PC-3 (cell line): Measurements from ENCODE around the gene KRT81.

Source experiments
- CTCF ChIP-seq: fragments of 300-600 bp; sonication (generic); conservative IDR thresholded peaks from 2 replicates; pipeline ENCODE4 v1.5.1; 2017; ENCODE audit warnings: antibody characterized with exemption, low read depth, mild to moderate bottlenecking, low read length
- EZH2 ChIP-seq: fragments of 300-600 bp; sonication (generic); IDR thresholded peaks from one replicate; pipeline ENCODE4 v1.6.1; 2017; ENCODE audit warnings: antibody characterized with exemption, mild to moderate bottlenecking, low read length; ENCODE audit not compliant: unreplicated experiment
- EZH2phosphoT487 ChIP-seq: fragments of 300-600 bp; sonication (generic); IDR thresholded peaks from 2 replicates; pipeline ENCODE4 v1.6.1; 2018; ENCODE audit warnings: mild to moderate bottlenecking, antibody characterized with exemption, low read length, borderline replicate concordance

GRCh38 chr12:52253391-52254179 lies 37.7 kb downstream of the KRT81 start:
- no peak for TF ChIP-seq CTCF
- no peak for TF ChIP-seq EZH2
- TF ChIP-seq EZH2phosphoT487: no peak
